Hepatocyte (in vitro differentiated cells): ENCODE results near the gene TUBB2A.

Source experiments
- CTCF ChIP-seq: fragments of 200-600 bp; sonication (generic); IDR thresholded peaks from 2 replicates; pipeline ENCODE4 v1.5.1; 2016; ENCODE audit warnings: antibody characterized with exemption, mild to moderate bottlenecking; ENCODE audit not compliant: poor library complexity
- EZH2phosphoT487 ChIP-seq: fragments of 200-600 bp; sonication (generic); IDR thresholded peaks from one replicate; pipeline ENCODE4 v1.6.1; 2018; ENCODE audit warnings: antibody characterized with exemption, mild to moderate bottlenecking, low read depth, moderate library complexity; ENCODE audit not compliant: unreplicated experiment, severe bottlenecking

- TF ChIP-seq CTCF (no peak), EZH2phosphoT487 (no peak)
Observed at GRCh38 chr6:3202999-3203696, 45.8 kb upstream of the TUBB2A start.
